Measurements from ENCODE around the gene PCSK5.

- TF ChIP-seq CTCF (IDR thresholded peaks at IDR 0.05) = no peak
- TF ChIP-seq POLR2A (IDR thresholded peaks at IDR 0.05; ENCODE audit: low read depth) = no peak
- no peak for TF ChIP-seq POLR2AphosphoS5 (IDR thresholded peaks at IDR 0.05)
Measured at GRCh38 chr9:76357555-76357954, 467.1 kb downstream of the PCSK5 start.
